PC-3 (cell line): Measurements from ENCODE around the gene RFC2. TPM values are rescaled to one million over a fixed set of nuclear protein-coding genes. Genes with fewer than 3 reads are reported as not detected.
"Not testable (repeated sequence)": the region's sequence is repeated elsewhere in the genome, so short reads cannot be mapped to it uniquely, and the experiment has no call there.

Source experiments
- ATAC-seq: fragments of 200-7000 bp; cut with Tn5 transposase; 2 replicates; pipeline ENCODE4 v1.9.1; 2020; ENCODE audit warnings: mild to moderate bottlenecking, moderate library complexity
- BruUV-seq: library from RNA; stranded (reverse); fragments of 400-500 nt; replicated peaks from 2 replicates; lab custom pipeline; 2021; lab: Mats Ljungman, UMichigan
- CTCF ChIA-PET: fragments of 300-600 bp; sonication (Branson Sonifier 250); formaldehyde crosslinking; loops from one replicate; lab custom pipeline; 2022; ENCODE audit warnings: antibody characterized with exemption; lab: Charles Lee
- POLR2A ChIA-PET: fragments of 300-600 bp; sonication (Branson Sonifier 250); formaldehyde crosslinking; loops from one replicate; lab custom pipeline; 2022; ENCODE audit warnings: antibody characterized with exemption; ENCODE audit not compliant: unreplicated experiment; lab: Charles Lee
- DNase-seq: peaks from one replicate; pipeline ENCODE4 v3.0.0-alpha.2; 2015
- H2AFZ ChIP-seq: fragments of 300-600 bp; sonication (generic); 2 replicates; pipeline ENCODE4 v1.6.0; 2016; ENCODE audit warnings: antibody characterized with exemption, low read length
- H3F3A ChIP-seq: fragments of 300-600 bp; sonication (generic); one replicate; pipeline ENCODE4 v1.6.0; 2017; ENCODE audit warnings: antibody characterized with exemption, low read length, control low read depth, mild to moderate bottlenecking; ENCODE audit not compliant: unreplicated experiment
- H3K27ac ChIP-seq: fragments of 300-600 bp; sonication (generic); 2 replicates; pipeline ENCODE4 v1.5.1; 2016; ENCODE audit warnings: mild to moderate bottlenecking, low read length
- H3K27me3 ChIP-seq: fragments of 300-600 bp; sonication (generic); 2 replicates; pipeline ENCODE4 v1.6.1; 2016; ENCODE audit warnings: low read length, mixed read lengths
- H3K36me3 ChIP-seq: fragments of 300-600 bp; sonication (generic); 2 replicates; pipeline ENCODE4 v1.6.1; 2016; ENCODE audit warnings: low read depth, mixed run types, low read length, mixed read lengths
- H3K4me1 ChIP-seq: fragments of 300-600 bp; sonication (generic); 2 replicates; pipeline ENCODE4 v1.5.1; 2016; ENCODE audit warnings: low read length; ENCODE audit not compliant: insufficient read depth
- H3K4me2 ChIP-seq: fragments of 300-600 bp; sonication (generic); 2 replicates; pipeline ENCODE4 v1.6.0; 2016; ENCODE audit warnings: low read length
- H3K4me3 ChIP-seq: fragments of 300-600 bp; sonication (generic); 2 replicates; pipeline ENCODE4 v1.5.1; 2016; ENCODE audit warnings: mild to moderate bottlenecking, low read length, mixed read lengths
- H3K79me2 ChIP-seq: fragments of 300-600 bp; sonication (generic); 2 replicates; pipeline ENCODE4 v1.6.1; 2017; ENCODE audit warnings: low read length, mixed read lengths
- H3K9ac ChIP-seq: fragments of 300-600 bp; sonication (generic); 2 replicates; pipeline ENCODE4 v1.6.0; 2016; ENCODE audit warnings: mild to moderate bottlenecking, low read length
- H3K9me2 ChIP-seq: fragments of 300-600 bp; sonication (generic); replicated peaks from 2 replicates; pipeline ENCODE4 v1.6.1; 2016; ENCODE audit warnings: mixed run types, low read length, mixed read lengths
- H3K9me3 ChIP-seq: fragments of 300-600 bp; sonication (generic); 2 replicates; pipeline ENCODE4 v1.6.1; 2016; ENCODE audit warnings: low read length, mixed read lengths
- H4K20me1 ChIP-seq: fragments of 300-600 bp; sonication (generic); 2 replicates; pipeline ENCODE4 v1.6.1; 2016; ENCODE audit warnings: low read length, mixed read lengths
- CTCF ChIP-seq: fragments of 300-600 bp; sonication (generic); conservative IDR thresholded peaks from 2 replicates; pipeline ENCODE4 v1.5.1; 2017; ENCODE audit warnings: antibody characterized with exemption, low read depth, mild to moderate bottlenecking, low read length
- EZH2 ChIP-seq: fragments of 300-600 bp; sonication (generic); IDR thresholded peaks from one replicate; pipeline ENCODE4 v1.6.1; 2017; ENCODE audit warnings: antibody characterized with exemption, mild to moderate bottlenecking, low read length; ENCODE audit not compliant: unreplicated experiment
- EZH2phosphoT487 ChIP-seq: fragments of 300-600 bp; sonication (generic); IDR thresholded peaks from 2 replicates; pipeline ENCODE4 v1.6.1; 2018; ENCODE audit warnings: mild to moderate bottlenecking, antibody characterized with exemption, low read length, borderline replicate concordance
- intact Hi-C: fragments of 100-400 bp; cut with micrococcal nuclease; formaldehyde crosslinking; loops from 2 replicates; pipeline ENCODE4 v1.9.0; 2023
- total RNA-seq: library from RNA; depleted of rRNA; stranded (reverse); fragments of >200 nt; gene quantifications from 2 replicates; pipeline ENCODE4 v1.2.3, GENCODE V29; 2014

RFC2 gene
- total RNA-seq, 1 experiment from 2014 or later: 60.4 TPM

- Histone ChIP-seq H4K20me1 (no peaks in the 10 kb centered on the region), H3K79me2 (no peaks in the 10 kb centered on the region), H3K4me1 (peaks cover 4% of the 10 kb centered on the region), H3K36me3 (peaks cover 3% of the 10 kb centered on the region), H3K9me3 (no peaks in the 10 kb centered on the region), H3K4me2 (no peak overlapping the region), H3K27me3 (no peaks in the 10 kb centered on the region), H3F3A (no peaks in the 10 kb centered on the region), H3K4me3 (no peak overlapping the region), H3K27ac (no peak overlapping the region), H3K9me2 (no peaks in the 10 kb centered on the region), H3K9ac (no peak overlapping the region), H2AFZ (no peak overlapping the region)
- intact Hi-C loops: loop anchor here (5.0 to 10.0 kb wide), 3 partner anchors 115 to 332 kb away; no protein-coding TSS in a partner anchor
- ChIA-PET POLR2A (no interaction called here), CTCF (interaction anchor here (0.5 to 0.6 kb wide), 4 partner anchors 48 to 221 kb away, joined by 3 to 4 read pairs (median 4); no protein-coding TSS in a partner anchor)
- peak; percentile 68 for ATAC-seq
- BruUV-seq: no TSS peak
- DNase-seq: peak; percentile 52
- TF ChIP-seq EZH2: no peak
- no peak for TF ChIP-seq CTCF
- no peak for TF ChIP-seq EZH2phosphoT487
Observed at GRCh38 chr7:74199551-74200355, 54.4 kb downstream of the RFC2 start.

- intact Hi-C loops: no loop called here
- Histone ChIP-seq H3K4me2 (no peak overlapping the region), H3K27me3 (no peaks in the 10 kb centered on the region), H3K79me2 (no peaks in the 10 kb centered on the region), H3K27ac (no peak overlapping the region), H3K9me2 (no peaks in the 10 kb centered on the region), H4K20me1 (no peaks in the 10 kb centered on the region), H3K4me3 (no peak overlapping the region), H3F3A (no peaks in the 10 kb centered on the region), H3K36me3 (peaks cover 22% of the 10 kb centered on the region), H3K9ac (no peak overlapping the region), H2AFZ (no peak overlapping the region), H3K9me3 (no peaks in the 10 kb centered on the region), H3K4me1 (peaks cover 4% of the 10 kb centered on the region)
- ATAC-seq: no peak
- DNase-seq: no peak
- ChIA-PET CTCF (no interaction called here), POLR2A (interaction anchor here (0.5 kb wide), 1 partner anchor 117 kb away, joined by 5 read pairs; no protein-coding TSS in a partner anchor)
- no peak for TF ChIP-seq EZH2phosphoT487
- TF ChIP-seq CTCF: no peak
- no peak for TF ChIP-seq EZH2
- BruUV-seq: no TSS peak
Observed at GRCh38 chr7:74197449-74198124, 56.6 kb downstream of the RFC2 start.

- H3K36me3 ChIP-seq: peaks cover 33% of the 10 kb centered on the region
- CTCF ChIA-PET, H4K20me1 ChIP-seq, H3K27ac ChIP-seq, intact Hi-C loops, H3K9me3 ChIP-seq, H3K9ac ChIP-seq, H3K79me2 ChIP-seq, DNase-seq, H2AFZ ChIP-seq, H3K27me3 ChIP-seq, H3K4me3 ChIP-seq, ATAC-seq, H3K4me2 ChIP-seq, H3K4me1 ChIP-seq, POLR2A ChIA-PET, H3K9me2 ChIP-seq, H3F3A ChIP-seq: not testable (repeated sequence)
- TSS peak; percentile 46 for BruUV-seq
Observed at GRCh38 chr7:74195968-74196654, 58.1 kb downstream of the RFC2 start.

DNA sequence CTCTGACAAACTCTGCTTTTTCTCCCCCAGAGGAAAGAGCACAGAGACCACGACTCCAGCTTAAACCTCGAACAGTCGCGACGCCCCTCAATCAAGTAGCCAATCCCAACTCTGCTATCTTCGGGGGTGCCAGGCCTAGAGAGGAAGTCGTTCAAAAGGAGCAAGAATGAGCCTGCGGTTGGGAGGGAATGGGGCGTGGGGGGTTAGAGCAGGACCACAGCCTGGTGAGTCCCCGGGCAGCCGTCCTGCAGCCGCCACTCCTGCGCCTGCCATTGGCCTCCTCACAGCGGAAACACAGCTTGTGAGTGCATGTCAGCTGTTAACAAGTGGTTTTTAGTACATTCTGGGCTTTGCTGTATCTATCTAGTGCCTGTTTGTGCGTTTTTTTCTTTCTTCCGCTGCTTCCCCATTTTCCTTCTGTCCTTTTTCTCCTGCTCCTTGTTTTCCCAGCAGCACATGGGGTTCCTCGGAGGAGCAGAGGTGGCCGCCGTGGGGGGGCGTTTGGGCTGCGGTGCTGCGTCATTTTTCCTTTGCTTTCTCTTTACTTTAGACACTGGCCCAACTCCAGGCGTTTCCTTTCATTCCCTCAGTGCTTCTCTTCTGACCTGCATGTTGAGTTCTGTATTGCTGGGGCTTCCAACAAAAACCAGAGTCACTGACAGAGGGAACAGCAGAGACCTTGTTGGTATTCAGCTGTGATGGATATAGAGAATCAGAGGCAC lies 58.9 kb downstream of the RFC2 start:
- POLR2A ChIA-PET, intact Hi-C loops, BruUV-seq, H4K20me1 ChIP-seq, H3K9me2 ChIP-seq, H3K4me3 ChIP-seq, H3F3A ChIP-seq, H3K4me2 ChIP-seq, H3K9me3 ChIP-seq, H3K27ac ChIP-seq, H3K27me3 ChIP-seq, DNase-seq, H3K9ac ChIP-seq, H3K79me2 ChIP-seq, CTCF ChIA-PET, H3K4me1 ChIP-seq, H2AFZ ChIP-seq, ATAC-seq: not testable (repeated sequence)
- peaks cover 41% of the 10 kb centered on the region for H3K36me3 ChIP-seq
